Stimulated activated naive CD4-positive, alpha-beta T cell treated with Interleukin-2 at 50 U/mL for 16 hours (primary cell): ENCODE data around the gene KLLN.
"Not testable (repeated sequence)": the region's sequence is repeated elsewhere in the genome, so short reads cannot be mapped to it uniquely, and the experiment has no call there.

ENCODE experiments used
- DNase-seq: peaks from one replicate; lab custom pipeline; 2025; lab: John Stamatoyannopoulos, UW

Gene KLLN

GRCh38 chr10:87866412-87866974 lies 3.2 kb upstream of the KLLN start:
- DNase-seq: no peak

- no peak for DNase-seq
Measured at GRCh38 chr10:87865241-87865881, 2.0 kb upstream of the KLLN start.

GRCh38 chr10:87864496-87865059 lies 1.2 kb upstream of the KLLN start:
- no peak for DNase-seq

- peak; percentile 12 for DNase-seq
Measured at GRCh38 chr10:87863951-87864495, 690 bp upstream of the KLLN start.

- peak; percentile 83 for DNase-seq
Measured at GRCh38 chr10:87862679-87863052, 667 bp downstream of the KLLN start.

GRCh38 chr10:87861953-87862678 lies 1.2 kb downstream of the KLLN start:
- DNase-seq: peak; percentile 94

- no peak for DNase-seq
Measured at GRCh38 chr10:87861566-87861952, 1.8 kb downstream of the KLLN start.

GRCh38 chr10:87860816-87861403 lies 2.4 kb downstream of the KLLN start:
- DNase-seq: no peak

- DNase-seq: peak; percentile 4
Measured at GRCh38 chr10:87860156-87860795, 3.1 kb downstream of the KLLN start.

- DNase-seq: not testable (repeated sequence)
Measured at GRCh38 chr10:87855665-87856064, 7.7 kb downstream of the KLLN start.

- DNase-seq: not testable (repeated sequence)
Measured at GRCh38 chr10:87855247-87855646, 8.1 kb downstream of the KLLN start.

- DNase-seq: no peak
Measured at GRCh38 chr10:87852089-87852488, 11.2 kb downstream of the KLLN start.

GRCh38 chr10:87850742-87851205 lies 12.6 kb downstream of the KLLN start:
- DNase-seq: peak; percentile 7

GRCh38 chr10:87849001-87849400 lies 14.3 kb downstream of the KLLN start:
- DNase-seq: no peak

GRCh38 chr10:87847550-87847949 lies 15.8 kb downstream of the KLLN start:
- DNase-seq: no peak

- not testable (repeated sequence) for DNase-seq
Measured at GRCh38 chr10:87846711-87847110, 16.6 kb downstream of the KLLN start.

- DNase-seq: no peak
Measured at GRCh38 chr10:87846023-87846422, 17.3 kb downstream of the KLLN start.

- DNase-seq: no peak
Measured at GRCh38 chr10:87845624-87845998, 17.7 kb downstream of the KLLN start.

- no peak for DNase-seq
Measured at GRCh38 chr10:87844837-87845623, 18.3 kb downstream of the KLLN start.

- DNase-seq: no peak
Measured at GRCh38 chr10:87843714-87844113, 19.6 kb downstream of the KLLN start.
